Endothelial cell of umbilical vein (primary cell): ENCODE results near the gene RAB3C. TPM values are rescaled to one million over a fixed set of nuclear protein-coding genes. Genes with fewer than 3 reads are reported as not detected.

Experiments
- BruUV-seq: library from RNA; stranded (reverse); fragments of 400-500 nt; replicated peaks from 2 replicates; lab custom pipeline; 2021; lab: Mats Ljungman, UMichigan
- CTCF ChIA-PET: fragments of 300-600, 350-600 bp; sonication (Branson Sonifier 250); formaldehyde crosslinking; loops from one replicate; lab custom pipeline; 2021; ENCODE audit warnings: antibody characterized with exemption, inconsistent platforms; lab: Charles Lee
- POLR2A ChIA-PET: fragments of 300-600, 350-600 bp; sonication (Branson Sonifier 250); formaldehyde crosslinking; loops from one replicate; lab custom pipeline; 2021; ENCODE audit warnings: antibody characterized with exemption, inconsistent platforms; lab: Charles Lee
- DNase-seq: peaks from one replicate; pipeline ENCODE4 v3.0.0-alpha.2; 2011; ENCODE audit warnings: low read depth, low spot score
- FAIRE-seq: peaks from 2 replicates; lab custom pipeline; 2011; peaks lifted over from hg19 to GRCh38; lab: Jason Lieb, UNC
- H2AFZ ChIP-seq: 2 replicates; pipeline ENCODE4 v1.6.0; 2012; ENCODE audit warnings: low read depth, low read length, control low read depth, inconsistent platforms
- H3K27ac ChIP-seq: 2 replicates; pipeline ENCODE4 v1.5.1; 2011; ENCODE audit warnings: low read depth, mild to moderate bottlenecking, control low read depth, low read length, moderate library complexity; ENCODE audit not compliant: insufficient read depth
- H3K27me3 ChIP-seq, 2 experiments: 2 replicates each; pipeline versions ENCODE4 v1.6.0 to v1.6.1; 2011; ENCODE audit warnings: low read length in 2 of 2, mixed read lengths in 1 of 2; ENCODE audit not compliant: control insufficient read depth in 2 of 2, insufficient read depth in 2 of 2
- H3K36me3 ChIP-seq, 2 experiments: 2 replicates in 1 of 2; 3 replicates in 1 of 2; pipeline ENCODE4 v1.5.1; 2011; ENCODE audit warnings: low read length in 2 of 2, mild to moderate bottlenecking in 1 of 2, moderate library complexity in 1 of 2; ENCODE audit not compliant: control insufficient read depth in 2 of 2, insufficient read depth in 2 of 2; ENCODE audit errors: extremely low read depth in 1 of 2
- H3K4me1 ChIP-seq: 3 replicates; pipeline ENCODE4 v1.5.1; 2011; ENCODE audit warnings: mild to moderate bottlenecking, low read length; ENCODE audit not compliant: control insufficient read depth, insufficient read depth; ENCODE audit errors: extremely low read depth
- H3K4me2 ChIP-seq: 2 replicates; pipeline ENCODE4 v1.6.1; 2011; ENCODE audit warnings: low read length, control low read depth, mixed read lengths; ENCODE audit not compliant: insufficient read depth
- H3K4me3 ChIP-seq, 3 experiments: fragments of 200-600 bp in 1 of 3; sonication (generic), shearing (Covaris generic) in 1 of 3; replicated peaks in 1 of 3; 2 replicates each; pipeline ENCODE4 v1.5.1; 2011 to 2016; ENCODE audit warnings: control low read depth in 3 of 3, low read length in 3 of 3, mild to moderate bottlenecking in 2 of 3, inconsistent platforms in 1 of 3, low read depth in 1 of 3, moderate library complexity in 1 of 3; ENCODE audit not compliant: insufficient read depth in 1 of 3
- H3K79me2 ChIP-seq: 2 replicates; pipeline ENCODE4 v1.6.0; 2012; ENCODE audit warnings: low read length, inconsistent platforms; ENCODE audit not compliant: control insufficient read depth, insufficient read depth
- H3K9ac ChIP-seq: replicated peaks from 2 replicates; pipeline ENCODE3; 2011; ENCODE audit warnings: low read length, control low read depth; ENCODE audit not compliant: insufficient read depth; ENCODE audit errors: extremely low read depth
- H3K9me1 ChIP-seq: replicated peaks from 3 replicates; pipeline ENCODE4 v1.6.0; 2011; ENCODE audit warnings: mild to moderate bottlenecking, low read length; ENCODE audit not compliant: control insufficient read depth, insufficient read depth; ENCODE audit errors: extremely low read depth
- H3K9me3 ChIP-seq: replicated peaks from 2 replicates; pipeline ENCODE4 v1.5.1; 2012; ENCODE audit warnings: low read length, inconsistent platforms; ENCODE audit not compliant: control insufficient read depth, insufficient read depth
- H4K20me1 ChIP-seq: replicated peaks from 2 replicates; pipeline ENCODE3; 2011; ENCODE audit warnings: mild to moderate bottlenecking, low read length; ENCODE audit not compliant: control insufficient read depth, insufficient read depth; ENCODE audit errors: extremely low read depth
- EZH2 ChIP-seq: IDR thresholded peaks from 2 replicates; pipeline ENCODE4 v1.6.1; 2012; ENCODE audit warnings: borderline replicate concordance, low read depth, mild to moderate bottlenecking, moderate library complexity, low read length, inconsistent platforms; ENCODE audit not compliant: severe bottlenecking
- FOS ChIP-seq: IDR thresholded peaks from 2 replicates; pipeline ENCODE4 v1.6.1; 2011; ENCODE audit warnings: mild to moderate bottlenecking, low read length, moderate library complexity, borderline replicate concordance; ENCODE audit not compliant: insufficient read depth
- GATA2 ChIP-seq: IDR thresholded peaks from 2 replicates; pipeline ENCODE4 v1.7.0; 2011; ENCODE audit warnings: low read depth, mild to moderate bottlenecking, moderate library complexity, mixed read lengths, low read length; ENCODE audit not compliant: insufficient read length, insufficient read depth
- JUN ChIP-seq: IDR thresholded peaks from 2 replicates; pipeline ENCODE4 v1.6.1; 2011; ENCODE audit warnings: borderline replicate concordance, low read depth; ENCODE audit not compliant: insufficient read length, insufficient read depth
- MYC ChIP-seq: IDR thresholded peaks from one replicate; pipeline ENCODE4 v1.6.1; 2011; ENCODE audit warnings: mild to moderate bottlenecking, low read depth, low read length
- POLR2A ChIP-seq: IDR thresholded peaks from 2 replicates; pipeline ENCODE4 v1.6.1; 2012; ENCODE audit warnings: low read depth, mild to moderate bottlenecking, control low read depth, low read length
- POLR2AphosphoS5 ChIP-seq: IDR thresholded peaks from 2 replicates; pipeline ENCODE4 v1.6.1; 2012; ENCODE audit warnings: low read depth, mild to moderate bottlenecking, control low read depth, low read length, moderate library complexity; ENCODE audit not compliant: insufficient read depth
- dilution Hi-C: fragments of 300-500 bp; cut with MboI; formaldehyde crosslinking; loops from one replicate; pipeline ENCODE4 v1.15.0; 2019; ENCODE audit warnings: low sequenced_read_pairs; ENCODE audit not compliant: extremely low pct_ligation_motif_present
- intact Hi-C: fragments of 100-400 bp; cut with micrococcal nuclease; formaldehyde crosslinking; loops from one replicate; pipeline ENCODE4 v1.10.0; 2022
- polyA plus RNA-seq, 4 experiments: library from polyadenylated mRNA; depleted of rRNA in 3 of 4; stranded (reverse) in 3 of 4; unstranded in 1 of 4; fragments of >200 nt; gene quantifications; 2 replicates each; pipeline versions ENCODE4 v1.2.1 to v1.2.3, GENCODE V29; 2011 to 2012; ENCODE audit warnings: missing spikeins in 1 of 4
- total RNA-seq: library from RNA; stranded (reverse); gene quantifications from 2 replicates; pipeline ENCODE4 v1.2.3, GENCODE V29; 2021
- TF ChIP-seq, protein P1 (sequence below), 2 donors: IDR thresholded peaks; 1 replicate in 1 of 2; 2 replicates in 1 of 2; pipeline ENCODE4 v1.5.1; 2011; ENCODE audit warnings: low read length in 2 of 2, mild to moderate bottlenecking in 2 of 2, moderate library complexity in 2 of 2, control low read depth in 1 of 2, inconsistent platforms in 1 of 2, low read depth in 1 of 2; ENCODE audit not compliant: insufficient read depth in 1 of 2; ENCODE audit errors: extremely low read depth in 1 of 2
- TF ChIP-seq, protein P2 (sequence below): IDR thresholded peaks from 2 replicates; pipeline ENCODE4 v1.6.1; 2011; ENCODE audit not compliant: insufficient read depth, insufficient read length

RAB3C gene
- total and polyA plus RNA-seq, 2 donors (not counting 3 experiments of a cell fraction or from before 2014, with no cell fraction given): 0.04 to 0.66 TPM

DNA sequence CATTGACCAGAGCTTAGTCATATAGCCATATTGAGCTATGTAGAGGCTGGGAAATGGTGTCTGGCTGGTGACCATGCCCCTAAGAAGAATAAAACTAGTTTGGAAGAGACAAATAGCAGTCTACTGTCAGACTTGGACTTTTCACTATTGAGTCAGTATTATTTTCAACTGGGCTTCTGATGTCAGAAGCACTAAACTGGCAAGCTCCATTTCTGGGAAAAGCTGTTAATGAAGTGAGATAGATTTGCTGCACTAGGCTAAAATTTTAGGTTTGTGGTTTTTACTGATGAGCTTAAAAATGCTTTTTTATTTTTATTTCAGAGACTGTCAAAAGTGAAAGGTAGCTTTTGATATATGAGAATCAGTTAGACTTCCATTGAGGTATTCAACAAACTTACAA is 220.2 kb downstream of the RAB3C start:
- ChIA-PET CTCF (interaction anchor here (0.8 to 2.7 kb wide), 6 partner anchors 10 to 306 kb away, joined by 3 to 10 read pairs (median 5); no protein-coding TSS in a partner anchor), POLR2A (no interaction called here)
- BruUV-seq: no TSS peak
- DNase-seq (no peak), FAIRE-seq (no peak)
- H3K27ac ChIP-seq: no peak overlapping the region
- intact Hi-C loops (no loop called here), dilution Hi-C loops (no loop called here)
- no peaks in the 10 kb centered on the region for H4K20me1 ChIP-seq
- no peaks in the 10 kb centered on the region for H3K79me2 ChIP-seq
- no peaks in the 10 kb centered on the region for H3K9me1 ChIP-seq
- H3K4me3 ChIP-seq: no peak overlapping the region
- H3K9me3 ChIP-seq: no peaks in the 10 kb centered on the region
- TF ChIP-seq POLR2AphosphoS5 (no peak), GATA2 (no peak), POLR2A (no peak)
- TF ChIP-seq, protein P1, sequence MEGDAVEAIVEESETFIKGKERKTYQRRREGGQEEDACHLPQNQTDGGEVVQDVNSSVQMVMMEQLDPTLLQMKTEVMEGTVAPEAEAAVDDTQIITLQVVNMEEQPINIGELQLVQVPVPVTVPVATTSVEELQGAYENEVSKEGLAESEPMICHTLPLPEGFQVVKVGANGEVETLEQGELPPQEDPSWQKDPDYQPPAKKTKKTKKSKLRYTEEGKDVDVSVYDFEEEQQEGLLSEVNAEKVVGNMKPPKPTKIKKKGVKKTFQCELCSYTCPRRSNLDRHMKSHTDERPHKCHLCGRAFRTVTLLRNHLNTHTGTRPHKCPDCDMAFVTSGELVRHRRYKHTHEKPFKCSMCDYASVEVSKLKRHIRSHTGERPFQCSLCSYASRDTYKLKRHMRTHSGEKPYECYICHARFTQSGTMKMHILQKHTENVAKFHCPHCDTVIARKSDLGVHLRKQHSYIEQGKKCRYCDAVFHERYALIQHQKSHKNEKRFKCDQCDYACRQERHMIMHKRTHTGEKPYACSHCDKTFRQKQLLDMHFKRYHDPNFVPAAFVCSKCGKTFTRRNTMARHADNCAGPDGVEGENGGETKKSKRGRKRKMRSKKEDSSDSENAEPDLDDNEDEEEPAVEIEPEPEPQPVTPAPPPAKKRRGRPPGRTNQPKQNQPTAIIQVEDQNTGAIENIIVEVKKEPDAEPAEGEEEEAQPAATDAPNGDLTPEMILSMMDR (IDR thresholded peaks at IDR 0.05; ENCODE audit: extremely low read depth in 1 of 2, insufficient read depth in 1 of 2, low read depth in 1 of 2, low read length in 2 of 2): no peak
- TF ChIP-seq, protein P2, sequence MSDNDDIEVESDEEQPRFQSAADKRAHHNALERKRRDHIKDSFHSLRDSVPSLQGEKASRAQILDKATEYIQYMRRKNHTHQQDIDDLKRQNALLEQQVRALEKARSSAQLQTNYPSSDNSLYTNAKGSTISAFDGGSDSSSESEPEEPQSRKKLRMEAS: no peak
- H2AFZ ChIP-seq: no peak overlapping the region
- no peaks in the 10 kb centered on the region for H3K4me1 ChIP-seq
- H3K27me3 ChIP-seq: peaks cover 4 to 25% of the 10 kb centered on the region in 2 experiments
- H3K36me3 ChIP-seq: no peaks in the 10 kb centered on the region
- H3K4me2 ChIP-seq: no peak overlapping the region
- H3K9ac ChIP-seq: no peak overlapping the region

DNA sequence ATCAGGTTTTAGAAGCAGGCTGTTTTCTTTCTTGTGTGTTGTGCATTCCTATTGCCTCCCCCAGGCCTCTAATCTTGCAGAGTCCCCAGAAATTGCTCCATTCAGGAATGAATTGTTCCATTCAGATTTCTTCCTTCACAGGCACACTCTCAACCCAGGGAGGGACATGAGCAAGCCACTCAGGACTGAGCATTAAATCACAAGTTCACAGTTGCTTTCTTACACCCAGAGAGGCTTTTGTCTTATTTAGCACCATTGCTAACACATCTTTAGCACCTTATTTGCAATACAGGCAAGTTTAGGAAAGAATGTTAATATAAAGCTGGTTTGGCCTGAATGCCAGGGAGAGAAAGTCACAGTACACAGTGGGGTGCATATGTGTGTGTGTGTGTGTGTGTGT is 221.4 kb downstream of the RAB3C start:
- no TSS peak for BruUV-seq
- CTCF ChIA-PET: interaction anchor here (1.4 kb wide), 1 partner anchor 13 kb away, joined by 6 read pairs; no protein-coding TSS in a partner anchor
- dilution Hi-C loops (no loop called here), intact Hi-C loops (no loop called here)
- TF ChIP-seq POLR2AphosphoS5: no peak
- no peak for TF ChIP-seq POLR2A
- TF ChIP-seq FOS: no peak
- TF ChIP-seq EZH2: no peak
- TF ChIP-seq, protein P2: no peak
- no peak for TF ChIP-seq GATA2
- TF ChIP-seq, protein P1 (IDR thresholded peaks at IDR 0.05; ENCODE audit: extremely low read depth in 1 of 2, insufficient read depth in 1 of 2, low read depth in 1 of 2, low read length in 2 of 2): no peak
- no peak for TF ChIP-seq JUN
- no peak for TF ChIP-seq MYC
- H3K9ac ChIP-seq: no peak overlapping the region
- no peaks in the 10 kb centered on the region for H3K36me3 ChIP-seq
- H2AFZ ChIP-seq: no peak overlapping the region
- POLR2A ChIA-PET: no interaction called here
- no peaks in the 10 kb centered on the region for H3K4me1 ChIP-seq
- H3K9me1 ChIP-seq: no peaks in the 10 kb centered on the region
- no peak for DNase-seq
- no peaks in the 10 kb centered on the region for H4K20me1 ChIP-seq
- H3K27ac ChIP-seq: no peak overlapping the region
- no peaks in the 10 kb centered on the region for H3K9me3 ChIP-seq
- no peaks in the 10 kb centered on the region for H3K79me2 ChIP-seq
- no peak overlapping the region for H3K4me2 ChIP-seq
- no peak overlapping the region for H3K4me3 ChIP-seq
- FAIRE-seq: no peak
- peaks cover 4 to 22% of the 10 kb centered on the region in 2 experiments for H3K27me3 ChIP-seq
